ENCODE results near the gene NEGR1.

Gene NEGR1

GRCh38 chr1:72229893-72230292 is 52.4 kb downstream of the NEGR1 start:
- FAIRE-seq = no peak

DNA sequence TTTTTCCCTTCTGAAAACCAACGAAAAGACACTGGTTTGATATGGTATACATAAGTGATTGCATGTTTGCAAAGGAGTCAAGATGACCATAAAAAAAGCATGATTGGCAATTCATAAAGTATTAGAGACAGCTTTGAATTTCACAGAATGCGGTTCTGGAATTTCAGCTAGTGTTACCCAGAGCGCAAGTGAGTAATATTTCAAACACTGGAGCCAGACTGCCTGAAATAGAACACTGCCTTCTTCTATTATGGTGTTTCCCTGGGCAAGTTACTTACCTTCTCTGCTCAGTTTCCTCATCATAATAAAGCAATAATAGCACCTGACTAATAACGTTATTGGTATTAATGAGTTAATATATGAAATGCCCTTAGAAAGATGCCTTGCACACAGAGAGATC is 54.7 kb downstream of the NEGR1 start:
- no peak for FAIRE-seq

GRCh38 chr1:72224506-72224905 is 57.8 kb downstream of the NEGR1 start:
- FAIRE-seq = no peak

GRCh38 chr1:72221811-72222210 is 60.5 kb downstream of the NEGR1 start:
- FAIRE-seq = no peak

DNA sequence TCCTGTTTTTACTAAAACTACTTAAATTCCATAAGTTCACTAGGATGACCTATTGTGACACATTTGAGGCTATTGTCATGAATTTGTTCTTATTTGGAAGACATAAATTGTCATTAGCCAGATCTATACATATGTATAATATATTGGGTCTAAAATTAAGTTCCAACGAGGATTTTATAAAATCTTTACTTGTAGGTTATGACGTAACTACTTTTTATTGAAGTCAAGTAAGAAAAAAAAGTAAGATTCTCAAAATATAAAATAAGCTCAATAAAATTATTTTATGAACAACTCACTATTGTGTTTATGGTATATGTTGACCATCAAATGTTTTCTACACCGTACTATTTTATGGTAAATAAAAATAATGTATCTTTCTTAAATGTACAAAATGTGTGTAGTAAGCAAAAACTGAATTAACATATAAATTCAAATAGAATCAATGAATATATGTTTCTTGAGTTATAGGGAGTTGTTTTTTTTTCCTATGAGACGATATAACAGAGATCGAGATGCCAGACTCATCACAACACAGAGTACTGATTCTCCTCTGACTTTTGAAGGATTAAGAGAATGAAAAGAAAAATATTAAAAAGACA is 64.1 kb downstream of the NEGR1 start:
- FAIRE-seq = no peak

GRCh38 chr1:72207059-72207458 is 75.3 kb downstream of the NEGR1 start:
- no peak for FAIRE-seq

- FAIRE-seq = no peak
These were observed 79.6 kb downstream of the NEGR1 start for GRCh38 chr1:72202761-72203160.

- FAIRE-seq = no peak
These were observed 84.6 kb downstream of the NEGR1 start for GRCh38 chr1:72197786-72198185.

DNA sequence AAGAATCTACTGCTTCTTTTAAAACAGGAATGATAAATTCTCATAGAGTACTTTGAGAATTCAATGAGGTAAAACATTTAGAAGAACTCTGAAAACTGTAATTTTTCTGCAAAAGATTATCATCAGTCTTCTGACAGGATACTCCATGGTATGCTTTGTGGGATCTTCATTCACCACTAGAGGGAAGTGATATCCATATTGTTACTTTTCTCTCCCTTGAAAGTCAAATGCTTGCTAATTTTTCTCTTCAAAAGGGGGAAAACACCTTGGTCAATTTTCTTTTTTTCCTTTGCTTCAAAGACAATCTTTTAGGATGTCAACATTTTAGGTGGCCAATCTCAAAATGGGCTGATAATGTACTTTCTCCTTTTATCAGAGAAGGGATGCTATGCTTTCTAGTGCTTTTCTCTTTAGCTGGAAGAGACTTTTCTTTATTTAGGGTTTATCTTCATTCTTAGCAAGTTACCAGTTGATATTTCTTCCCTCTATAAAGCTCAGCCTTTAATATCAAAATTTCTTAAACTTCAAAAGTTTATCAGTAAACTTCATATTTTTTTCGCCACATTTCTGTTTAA is 95.5 kb downstream of the NEGR1 start:
- no peak for FAIRE-seq

DNA sequence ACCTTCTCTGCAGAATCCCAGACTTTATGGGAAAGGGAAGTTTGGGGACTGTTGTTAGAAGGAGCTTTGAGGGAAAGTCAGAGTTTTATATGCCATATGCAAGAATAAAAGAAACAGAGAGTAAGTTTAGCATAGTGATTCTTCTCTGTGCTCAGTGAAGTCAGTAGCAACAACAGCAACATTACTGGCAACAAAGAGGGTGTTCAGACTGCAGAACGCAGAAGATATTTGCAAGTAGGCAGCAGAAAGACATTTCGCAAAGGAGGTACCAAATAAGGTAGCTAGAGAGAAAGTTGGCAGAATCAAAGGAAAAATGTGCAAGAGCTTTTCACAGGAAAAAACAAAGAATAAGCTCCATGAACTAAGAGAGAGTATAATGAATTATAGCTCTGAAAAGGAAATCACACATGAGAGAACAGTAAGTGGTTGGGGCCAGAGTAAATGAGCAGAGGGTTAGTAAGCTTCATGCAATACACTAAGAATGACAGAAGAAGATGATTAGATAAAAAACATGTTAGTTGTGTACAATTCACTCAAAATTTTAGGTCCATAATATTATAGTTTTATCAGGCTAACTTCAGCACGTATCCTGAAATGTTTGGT is 98.1 kb downstream of the NEGR1 start:
- no peak for FAIRE-seq

DNA sequence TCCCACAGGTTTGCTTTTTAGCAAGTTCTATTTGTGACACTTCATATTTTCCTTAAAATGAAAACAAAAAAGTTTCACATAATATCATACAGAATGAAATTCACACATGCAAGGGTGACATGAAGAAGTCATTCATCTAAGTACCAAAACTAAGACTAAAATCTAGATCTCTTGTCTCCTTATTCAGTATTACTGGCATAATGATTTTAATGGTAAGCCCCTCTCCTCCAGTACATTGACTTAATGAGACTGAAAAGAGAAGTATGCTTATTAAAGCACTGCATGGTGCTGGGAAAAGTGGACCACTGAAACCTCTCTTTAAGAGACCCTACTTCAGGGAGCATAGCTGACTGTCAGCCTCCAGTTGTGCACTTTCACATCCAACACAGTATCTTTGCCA is 99.5 kb downstream of the NEGR1 start:
- FAIRE-seq = no peak

GRCh38 chr1:72178266-72178665 is 104.1 kb downstream of the NEGR1 start:
- no peak for FAIRE-seq

- FAIRE-seq = no peak
These were observed 104.6 kb downstream of the NEGR1 start for GRCh38 chr1:72177711-72178110.

DNA sequence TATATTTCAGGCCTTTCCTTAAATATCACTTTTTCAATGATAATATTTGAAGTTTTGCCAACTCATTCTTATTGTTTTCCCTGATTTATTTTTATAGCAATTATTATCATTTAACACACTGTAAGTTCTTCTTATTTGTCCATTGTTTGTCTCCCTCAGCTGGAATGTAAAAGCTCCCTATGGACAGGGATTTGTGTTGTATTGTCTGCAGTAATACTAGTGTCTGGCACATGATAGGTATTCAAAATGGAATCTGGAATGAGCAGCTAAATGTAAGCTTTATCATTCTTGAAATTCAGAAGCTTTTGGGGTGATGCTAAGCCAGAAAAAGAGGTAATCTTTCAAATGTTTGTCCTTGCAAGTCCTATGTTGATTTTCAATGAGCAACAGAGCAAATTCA is 112.1 kb downstream of the NEGR1 start:
- no peak for FAIRE-seq

- FAIRE-seq = no peak
These were observed 115.9 kb downstream of the NEGR1 start for GRCh38 chr1:72166426-72166825.

DNA sequence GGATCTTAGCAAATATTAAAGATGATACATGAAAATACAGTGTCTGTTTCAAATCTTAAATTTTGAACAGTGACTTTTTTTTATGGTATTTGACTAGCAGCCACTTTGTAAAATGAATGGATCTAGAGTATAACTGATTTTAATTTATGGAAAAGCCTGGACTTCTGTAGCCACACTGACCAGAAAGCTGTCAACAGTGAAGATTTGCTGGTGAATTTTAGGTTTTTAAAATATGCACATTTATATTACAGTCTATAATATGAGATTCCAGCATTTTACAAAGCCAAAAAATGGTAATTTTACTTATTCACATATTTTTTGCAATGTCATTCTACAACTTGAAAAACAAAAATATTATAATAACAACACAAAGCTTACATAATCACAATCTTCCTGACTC is 131.8 kb downstream of the NEGR1 start:
- FAIRE-seq = no peak

GRCh38 chr1:72141875-72142274 is 140.5 kb downstream of the NEGR1 start:
- FAIRE-seq = no peak

DNA sequence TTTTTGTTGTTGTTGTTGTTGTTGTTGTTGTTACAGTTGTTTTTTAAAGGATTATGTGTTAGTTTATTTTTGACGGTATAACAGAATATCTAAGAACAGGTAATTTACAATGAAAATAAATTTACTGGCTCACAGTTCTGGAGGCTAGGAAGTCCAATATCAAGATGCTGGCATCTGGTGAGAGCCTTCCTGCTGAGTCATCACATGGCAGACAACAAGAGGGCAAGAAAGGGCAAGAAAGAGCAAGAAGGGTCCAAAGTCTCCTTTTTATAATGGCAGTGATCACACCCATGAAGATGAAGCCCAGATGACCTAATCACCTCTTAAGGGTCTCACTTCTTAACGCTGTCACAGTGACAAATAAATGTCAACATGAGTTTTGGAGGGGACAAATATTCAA is 142.1 kb downstream of the NEGR1 start:
- no peak for FAIRE-seq

DNA sequence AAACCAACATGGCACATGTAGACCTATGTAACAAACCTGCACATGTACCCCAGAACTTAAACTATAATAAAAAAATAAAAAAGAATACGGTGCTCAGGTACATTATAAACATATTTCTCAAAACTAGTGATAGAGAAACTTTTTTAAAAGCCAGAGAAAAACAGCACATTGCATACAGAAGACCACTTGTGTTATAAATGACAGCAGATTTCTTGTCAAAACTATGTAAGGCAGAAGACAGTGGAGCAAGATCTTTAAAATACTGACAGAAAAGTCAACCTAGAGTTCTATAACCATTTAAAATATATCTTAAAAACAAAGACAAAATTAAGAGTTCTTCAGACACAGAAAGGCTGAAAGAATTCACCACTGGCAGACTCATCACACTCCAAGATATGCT is 144.7 kb downstream of the NEGR1 start:
- FAIRE-seq = no peak

DNA sequence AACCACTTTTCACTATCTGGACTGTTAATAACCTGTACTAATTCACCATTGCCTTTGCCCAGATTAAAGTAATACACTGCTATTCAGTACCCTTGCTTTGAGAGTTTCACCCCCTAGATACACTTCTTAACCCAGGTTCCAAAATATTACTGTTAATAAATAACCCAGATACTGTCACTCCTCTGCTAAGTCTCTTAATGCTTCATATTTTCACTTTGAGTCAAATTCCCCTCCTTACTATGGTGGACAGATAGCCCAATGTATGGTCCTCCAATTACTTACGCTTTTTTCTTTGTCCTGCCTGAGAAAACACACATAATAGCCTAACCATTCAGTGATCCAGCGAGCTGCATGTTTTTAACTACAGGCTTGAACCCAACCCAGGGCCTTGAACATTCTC is 152.5 kb downstream of the NEGR1 start:
- no peak for FAIRE-seq

DNA sequence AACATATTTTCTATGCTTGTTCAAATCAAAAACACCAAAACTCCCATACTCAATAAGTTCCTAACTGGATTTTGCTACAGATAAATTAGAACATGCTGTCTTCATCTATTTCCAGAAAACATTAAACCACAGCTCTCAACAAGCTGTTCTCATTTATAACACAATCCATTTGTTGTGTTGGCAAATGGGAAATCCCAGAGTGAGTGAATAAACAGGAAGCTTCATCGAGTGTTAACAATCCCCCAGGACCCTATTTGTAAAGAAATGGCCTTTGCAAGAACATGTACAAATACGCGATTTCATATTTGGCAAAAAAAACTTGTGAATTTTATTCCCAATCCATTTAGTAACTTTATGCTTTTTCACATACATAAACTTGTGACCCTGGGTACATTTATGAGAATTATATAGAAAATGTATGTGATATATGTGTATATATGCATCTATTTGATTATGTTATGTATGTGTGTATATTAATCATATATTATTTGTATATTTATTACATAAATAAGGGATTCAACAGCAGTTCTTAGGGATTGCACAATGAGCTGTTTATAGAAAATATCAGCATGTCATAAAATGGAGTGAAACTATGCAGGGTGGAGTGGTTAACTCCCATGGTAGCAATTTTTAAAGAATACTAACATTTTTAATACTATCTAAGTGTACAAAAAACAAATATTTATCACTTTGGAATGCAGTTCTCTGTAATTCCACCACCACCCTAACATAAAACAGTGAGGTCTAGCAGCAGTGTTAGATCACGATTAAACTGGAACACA is 160.0 kb downstream of the NEGR1 start:
- FAIRE-seq = no peak

- FAIRE-seq = no peak
These were observed 162.8 kb downstream of the NEGR1 start for GRCh38 chr1:72119491-72119890.

GRCh38 chr1:72117621-72118020 is 164.7 kb downstream of the NEGR1 start:
- no peak for FAIRE-seq

GRCh38 chr1:72115290-72115689 is 167.0 kb downstream of the NEGR1 start:
- no peak for FAIRE-seq

Data from colon (tissue), 2 donors.